ENCODE results near the gene FYN. TPM values are rescaled to one million over a fixed set of nuclear protein-coding genes. Genes with fewer than 3 reads are reported as not detected.

The FYN gene
- total RNA-seq, 4 donors from 2014 or later = 108 to 281 (median 186) TPM

GRCh38 chr6:111747396-111747795, 125.9 kb downstream of the FYN start:
- ATAC-seq (ENCODE audit: low FRiP score) (no peak), DNase-seq (ENCODE audit: low spot score) (no peak)

DNA sequence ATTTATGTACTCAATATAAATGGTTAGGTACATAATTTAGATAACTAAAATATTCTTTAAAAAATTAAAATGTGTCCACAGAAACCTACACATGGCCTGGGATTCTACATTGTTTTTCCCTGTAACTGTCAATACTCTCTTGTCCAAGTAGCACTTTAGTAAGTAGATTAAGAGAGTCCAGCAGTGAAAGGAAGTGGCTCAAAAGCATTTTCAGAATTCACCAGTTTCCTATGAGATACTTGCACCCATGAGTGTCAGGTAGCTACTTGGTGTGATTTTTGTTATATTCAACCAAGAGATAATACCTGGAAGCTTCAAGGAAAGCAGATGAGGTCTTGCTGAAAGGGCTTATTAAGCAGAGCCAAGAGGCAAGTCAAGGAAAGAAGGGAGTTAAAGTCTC, 126.3 kb downstream of the FYN start:
- ATAC-seq (ENCODE audit: low FRiP score) (no peak), DNase-seq (ENCODE audit: low spot score) (no peak)
- TF ChIP-seq, protein P1, sequence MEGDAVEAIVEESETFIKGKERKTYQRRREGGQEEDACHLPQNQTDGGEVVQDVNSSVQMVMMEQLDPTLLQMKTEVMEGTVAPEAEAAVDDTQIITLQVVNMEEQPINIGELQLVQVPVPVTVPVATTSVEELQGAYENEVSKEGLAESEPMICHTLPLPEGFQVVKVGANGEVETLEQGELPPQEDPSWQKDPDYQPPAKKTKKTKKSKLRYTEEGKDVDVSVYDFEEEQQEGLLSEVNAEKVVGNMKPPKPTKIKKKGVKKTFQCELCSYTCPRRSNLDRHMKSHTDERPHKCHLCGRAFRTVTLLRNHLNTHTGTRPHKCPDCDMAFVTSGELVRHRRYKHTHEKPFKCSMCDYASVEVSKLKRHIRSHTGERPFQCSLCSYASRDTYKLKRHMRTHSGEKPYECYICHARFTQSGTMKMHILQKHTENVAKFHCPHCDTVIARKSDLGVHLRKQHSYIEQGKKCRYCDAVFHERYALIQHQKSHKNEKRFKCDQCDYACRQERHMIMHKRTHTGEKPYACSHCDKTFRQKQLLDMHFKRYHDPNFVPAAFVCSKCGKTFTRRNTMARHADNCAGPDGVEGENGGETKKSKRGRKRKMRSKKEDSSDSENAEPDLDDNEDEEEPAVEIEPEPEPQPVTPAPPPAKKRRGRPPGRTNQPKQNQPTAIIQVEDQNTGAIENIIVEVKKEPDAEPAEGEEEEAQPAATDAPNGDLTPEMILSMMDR (IDR thresholded peaks at IDR 0.05) = no peak

More at GRCh38 chr6:111747396-111747795, 125.9 kb downstream of the FYN start:
- TF ChIP-seq, protein P1 (IDR thresholded peaks at IDR 0.05) = no peak

- ATAC-seq (ENCODE audit: low FRiP score) (no peak), DNase-seq (ENCODE audit: low spot score) (no peak)
- TF ChIP-seq, protein P1 (IDR thresholded peaks at IDR 0.05) = no peak
Observed at GRCh38 chr6:111745636-111746035, 127.6 kb downstream of the FYN start.

- TF ChIP-seq, protein P1 (IDR thresholded peaks at IDR 0.05) = no peak
- no peak for ATAC-seq (ENCODE audit: low FRiP score)
- no peak for DNase-seq (ENCODE audit: low spot score)
Observed at GRCh38 chr6:111745186-111745585, 128.1 kb downstream of the FYN start.

DNA sequence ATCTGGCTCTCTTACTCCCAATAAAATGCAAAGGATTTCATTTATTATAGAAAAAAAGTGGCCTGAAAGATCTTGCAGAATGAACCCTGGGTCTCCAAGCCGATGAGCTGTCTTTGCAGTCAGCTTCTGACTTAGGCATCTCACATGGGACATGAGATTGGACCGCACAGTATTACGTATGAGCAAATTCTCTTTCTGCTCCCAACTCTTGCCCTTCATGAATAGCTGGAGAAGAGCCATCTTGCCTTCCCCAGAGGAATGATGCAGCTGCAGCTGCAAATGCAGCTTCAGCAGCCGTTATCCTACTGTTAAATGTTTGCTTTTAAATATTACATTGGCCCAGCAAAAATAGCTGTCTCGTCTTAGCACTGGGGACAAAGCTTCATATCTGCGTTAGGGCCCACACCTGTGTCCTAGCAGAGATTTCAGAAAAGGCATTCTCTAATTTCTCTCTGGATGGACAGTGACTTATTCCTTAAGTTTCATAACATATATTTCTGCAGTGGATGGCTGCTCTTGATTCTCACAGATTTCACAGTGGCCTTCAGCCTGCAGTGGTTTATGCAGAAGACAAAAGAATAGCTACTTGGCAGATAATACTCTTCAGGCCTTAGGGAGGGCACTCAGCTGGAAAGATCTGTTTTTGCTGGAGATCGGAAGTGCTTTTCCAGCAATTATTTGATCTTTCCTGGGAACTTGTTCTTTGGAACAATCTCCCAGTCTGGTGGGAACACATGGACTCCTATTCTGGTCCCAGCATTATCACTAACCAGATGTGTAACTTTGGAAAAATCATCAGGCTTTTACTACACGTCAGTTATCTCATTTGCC, 129.2 kb downstream of the FYN start:
- TF ChIP-seq, protein P1 (IDR thresholded peaks at IDR 0.05) = no peak
- no peak for DNase-seq (ENCODE audit: low spot score)
- ATAC-seq (ENCODE audit: low FRiP score) = no peak

- ATAC-seq (ENCODE audit: low FRiP score) (no peak), DNase-seq (ENCODE audit: low spot score) (no peak)
- TF ChIP-seq, protein P1 (IDR thresholded peaks at IDR 0.05) = no peak
Observed at GRCh38 chr6:111743360-111743759, 129.9 kb downstream of the FYN start.
